ENCODE results near the gene ZSCAN16.

The ZSCAN16 gene

DNA sequence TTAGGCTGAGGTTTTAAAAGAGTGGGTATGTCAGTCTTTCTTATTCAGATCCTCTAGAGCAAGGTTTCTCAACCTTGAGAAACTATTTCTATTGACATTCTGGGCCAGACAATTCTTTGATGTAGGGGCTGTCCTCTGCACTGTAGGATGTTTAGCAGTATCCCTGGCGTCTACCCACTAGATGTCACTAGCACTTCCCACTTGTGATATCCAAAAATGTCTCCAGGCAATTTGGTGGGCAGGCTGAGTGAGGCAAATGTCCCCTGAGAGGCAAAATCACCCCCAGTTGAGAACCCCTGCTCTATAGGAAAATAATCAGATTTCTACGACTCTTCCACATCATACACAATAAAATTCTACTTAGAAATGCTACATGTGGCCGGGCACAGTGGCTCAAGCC, 9.6 kb downstream of the ZSCAN16 start:
- DNase-seq (ENCODE audit: low spot score), result no peak

DNA sequence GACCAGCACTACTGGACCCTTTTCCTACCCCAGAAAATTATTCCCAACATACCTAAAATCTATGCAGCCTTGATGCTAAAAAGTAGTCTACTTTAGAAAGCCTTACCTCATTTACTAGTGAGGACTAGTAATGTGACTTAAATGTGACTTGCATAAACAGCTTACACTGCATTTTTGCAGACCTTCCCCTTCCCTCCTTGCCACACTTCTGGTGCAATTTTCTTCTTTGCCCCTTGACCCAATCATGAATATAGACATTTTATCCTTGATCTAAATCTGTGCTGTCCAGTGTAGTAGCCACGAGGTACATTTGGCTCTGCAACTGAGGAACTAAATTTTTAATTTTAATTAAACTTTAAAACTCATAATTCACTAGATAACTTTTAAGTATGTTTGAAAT, 10.3 kb downstream of the ZSCAN16 start:
- no peak for DNase-seq (ENCODE audit: low spot score)

DNA sequence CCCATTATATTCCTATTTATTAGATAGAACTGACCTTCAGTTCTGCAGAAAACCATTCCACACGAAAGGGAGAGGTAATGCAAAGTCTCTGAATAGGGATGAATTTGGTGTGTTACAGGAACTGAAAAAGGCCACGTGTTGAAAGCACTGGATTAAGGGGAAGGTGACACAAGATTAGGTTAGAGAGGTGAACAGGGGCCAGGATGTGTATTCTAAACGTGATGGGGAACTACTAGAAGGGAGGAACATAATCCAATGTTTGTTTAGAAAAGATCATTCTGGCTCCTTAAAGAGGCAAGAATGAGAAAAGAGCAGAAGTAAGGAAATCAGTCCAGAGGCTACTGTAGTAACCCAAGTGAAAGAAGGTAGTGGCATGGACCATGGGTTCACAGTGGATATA, 11.0 kb downstream of the ZSCAN16 start:
- DNase-seq (ENCODE audit: low spot score), result no peak

DNA sequence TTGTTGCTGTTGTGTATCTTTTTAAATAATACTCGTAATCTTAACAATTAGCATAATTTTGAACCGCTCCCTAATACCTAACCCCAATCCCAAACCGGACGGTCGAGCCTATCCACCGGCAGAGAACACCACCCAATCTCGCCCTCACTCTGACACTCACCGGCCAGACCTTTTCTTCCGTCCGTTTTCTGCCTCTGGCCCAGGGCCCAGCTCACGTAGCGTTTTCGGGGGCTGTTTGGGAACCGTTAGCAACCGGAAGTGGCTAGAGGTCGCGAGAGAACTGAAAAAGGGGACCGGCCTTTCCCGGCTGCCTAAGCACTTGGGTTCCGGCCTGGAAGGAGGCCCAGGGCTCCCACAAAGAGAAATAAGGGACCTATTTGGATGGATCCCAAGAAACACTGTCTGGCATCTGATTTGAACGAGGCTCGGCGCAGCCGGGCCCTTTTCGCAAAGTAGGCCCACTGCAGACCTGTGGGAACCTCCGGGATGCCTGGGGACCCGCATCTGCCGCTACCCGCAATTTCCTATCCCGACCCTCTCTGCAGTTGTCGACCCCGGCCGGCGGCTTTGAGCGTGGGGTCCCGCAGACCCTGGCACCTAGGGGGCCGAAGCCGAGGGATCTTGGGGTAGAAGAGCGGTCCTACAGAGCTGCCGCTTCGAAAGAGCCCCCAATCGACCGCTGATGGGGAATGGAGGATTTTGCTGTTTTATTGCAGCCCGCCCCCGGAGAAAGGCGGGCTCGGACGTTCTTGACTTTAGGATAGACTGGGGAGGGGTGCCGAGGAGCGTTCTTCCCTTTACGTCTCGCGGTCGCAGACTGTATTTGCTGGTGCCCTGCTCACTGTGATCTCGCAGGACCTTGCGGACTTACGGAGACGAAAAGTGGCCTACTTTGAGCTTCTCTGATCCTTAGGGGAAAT, 12.4 kb downstream of the ZSCAN16 start:
- DNase-seq (ENCODE audit: low spot score), result peak; percentile 65

DNA sequence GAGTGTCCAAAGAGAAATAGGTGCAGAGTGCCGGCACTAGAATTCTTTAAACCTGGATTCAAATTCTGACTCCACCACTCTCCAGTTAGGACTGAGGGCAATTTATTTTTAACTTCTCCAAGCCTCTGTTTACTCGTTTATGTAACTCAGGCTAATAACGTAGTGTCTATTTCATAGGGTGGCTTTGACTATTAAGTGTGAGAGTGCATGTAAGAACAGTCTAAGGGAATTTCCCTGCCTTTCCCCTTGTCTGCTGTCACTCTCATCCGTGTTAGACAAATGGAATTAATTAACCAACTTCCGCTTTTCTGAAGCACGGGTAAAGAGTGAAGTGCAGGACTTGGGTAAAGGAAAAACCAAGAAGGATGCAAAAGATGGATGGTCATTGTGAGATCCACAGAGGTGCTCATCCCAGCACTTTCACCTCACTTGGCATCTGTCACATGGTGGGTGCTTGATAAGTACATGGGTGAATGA, 13.1 kb downstream of the ZSCAN16 start:
- DNase-seq (ENCODE audit: low spot score), result peak; percentile 32

DNA sequence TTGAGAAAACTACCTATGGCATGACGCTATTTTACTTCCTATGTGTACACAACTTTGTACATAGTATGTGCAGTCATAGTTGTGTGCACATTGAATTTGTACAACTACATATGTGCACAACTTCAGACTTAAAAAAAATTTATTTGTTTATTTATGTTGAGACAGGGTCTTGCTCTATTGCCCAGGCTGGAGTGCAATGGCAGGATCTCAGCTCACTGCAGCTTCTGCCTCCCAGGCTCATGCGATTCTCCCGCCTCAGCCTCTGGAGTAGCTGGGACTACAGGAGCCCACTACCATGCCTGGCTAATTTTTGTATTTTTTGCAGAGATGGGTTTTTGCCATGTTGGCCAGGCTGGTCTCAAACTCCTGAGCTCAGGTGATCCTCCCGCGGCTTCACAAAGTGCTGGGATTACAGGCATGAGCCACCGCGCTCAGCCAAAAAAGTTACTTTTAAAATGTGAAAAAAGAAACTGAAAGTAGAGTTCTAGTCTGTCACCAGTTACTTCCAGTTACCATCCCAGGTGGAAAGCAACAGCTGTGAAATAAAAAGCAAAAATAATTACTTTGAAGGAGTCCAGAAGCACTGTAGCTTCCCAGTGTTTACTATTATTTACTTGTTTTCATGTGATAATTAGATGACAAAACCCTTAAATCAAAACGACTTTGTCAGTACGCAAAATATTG, 15.6 kb downstream of the ZSCAN16 start:
- no peak for DNase-seq (ENCODE audit: low spot score)

DNA sequence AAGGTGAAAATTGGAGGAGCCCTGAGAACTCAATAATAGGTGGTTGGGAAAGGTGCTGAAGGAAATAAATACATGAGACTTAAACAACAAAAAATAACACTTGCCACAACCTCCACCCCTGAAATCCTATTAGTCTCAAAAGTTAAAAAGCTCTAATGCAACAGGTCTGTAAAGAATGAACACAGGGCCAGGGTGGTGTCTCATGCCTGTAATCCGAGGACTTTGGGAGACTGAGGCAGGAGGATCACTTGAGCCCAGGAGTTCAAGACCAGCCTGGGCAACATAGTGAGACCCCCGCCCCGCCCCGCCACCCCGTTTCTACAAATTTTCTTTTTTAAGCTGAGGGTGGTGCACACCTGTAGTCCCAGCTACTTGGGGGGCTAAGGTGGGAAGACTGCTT, 16.2 kb downstream of the ZSCAN16 start:
- DNase-seq (ENCODE audit: low spot score), result no peak

DNA sequence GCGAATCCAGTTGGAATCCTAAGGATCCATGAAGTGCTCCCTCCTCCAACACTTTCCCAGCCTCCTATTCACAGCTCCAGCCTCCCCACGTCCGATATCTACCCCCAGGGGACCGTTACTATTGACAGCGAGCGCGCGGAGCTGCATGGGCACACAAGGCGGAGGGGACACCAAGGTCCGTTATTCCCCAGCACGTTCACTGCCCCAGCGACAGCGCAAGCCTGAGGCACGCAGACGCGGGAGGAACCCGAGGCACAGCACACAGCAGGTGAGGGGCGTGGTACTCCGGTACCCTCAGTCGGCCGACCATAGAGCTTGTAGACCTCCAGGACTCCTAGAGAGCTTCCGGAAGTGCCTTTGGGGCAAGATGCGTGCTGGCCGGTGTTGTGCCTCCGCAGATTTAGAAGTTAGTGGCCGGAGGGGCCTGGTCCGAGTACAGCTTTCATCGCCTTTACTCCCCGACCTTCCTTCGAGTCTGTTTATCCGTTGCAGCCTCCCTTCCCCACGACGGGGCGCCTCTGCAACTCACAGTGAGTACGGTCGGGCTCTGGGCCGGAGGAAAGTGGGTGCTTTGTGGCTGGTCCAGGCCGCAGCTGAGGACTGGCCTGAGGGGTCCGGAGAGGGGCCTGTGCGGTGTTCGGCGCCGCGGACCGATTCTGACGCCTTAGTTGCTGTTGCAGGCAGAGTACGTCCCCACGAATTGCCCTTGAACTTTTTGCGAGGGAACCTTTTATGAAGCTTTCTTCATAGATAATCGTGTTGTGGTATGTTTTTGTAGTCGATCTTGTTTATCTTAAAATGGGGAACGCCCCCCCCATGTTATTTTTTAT, 17.3 kb downstream of the ZSCAN16 start, which contains the start of gene ZKSCAN8:
Gene ZKSCAN8, plus strand, starts transcription at position 384 of the 830 bp plus-strand sequence. CDS start 6,525 bp downstream, outside the sequence.
- peak; percentile 82 for DNase-seq (ENCODE audit: low spot score)

DNA sequence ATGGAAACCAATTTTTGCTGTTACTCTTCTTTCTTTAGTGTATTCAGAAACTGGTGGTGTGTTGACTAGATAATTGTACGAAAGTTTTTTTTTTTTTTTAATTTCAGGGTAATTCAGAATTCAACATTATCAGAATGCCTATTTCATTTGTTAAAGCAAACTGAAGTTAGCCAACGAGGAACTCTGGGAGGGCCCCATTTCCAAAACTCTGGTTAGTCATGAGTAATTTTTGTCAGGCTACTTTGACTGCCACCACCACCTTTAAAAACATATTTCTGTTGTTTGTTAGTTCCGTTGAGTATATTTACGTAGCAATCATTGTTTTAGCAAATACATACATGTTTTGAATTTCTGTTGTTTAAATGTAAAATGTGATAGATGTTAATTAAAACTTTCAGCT, 18.0 kb downstream of the ZSCAN16 start:
- no peak for DNase-seq (ENCODE audit: low spot score)

DNA sequence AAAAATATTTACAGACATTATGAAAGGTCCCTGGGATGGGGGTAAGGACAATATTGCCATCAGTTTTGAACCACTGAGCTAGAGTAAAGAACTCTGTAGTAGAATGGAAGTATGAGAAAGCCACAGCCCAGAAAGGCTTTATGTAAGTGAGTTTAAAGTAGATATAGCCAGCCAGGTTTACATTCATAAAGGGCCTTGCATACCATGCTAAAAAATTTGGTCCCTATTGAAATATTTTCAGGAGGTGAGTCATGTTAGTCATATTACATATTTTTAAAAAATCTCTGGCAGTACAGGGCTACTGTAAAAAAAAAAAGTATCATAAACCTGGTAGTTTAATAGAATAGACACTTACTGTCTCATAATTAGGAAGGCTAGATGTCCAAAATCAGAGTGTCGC, 20.8 kb downstream of the ZSCAN16 start:
- no peak for DNase-seq (ENCODE audit: low spot score)

DNA sequence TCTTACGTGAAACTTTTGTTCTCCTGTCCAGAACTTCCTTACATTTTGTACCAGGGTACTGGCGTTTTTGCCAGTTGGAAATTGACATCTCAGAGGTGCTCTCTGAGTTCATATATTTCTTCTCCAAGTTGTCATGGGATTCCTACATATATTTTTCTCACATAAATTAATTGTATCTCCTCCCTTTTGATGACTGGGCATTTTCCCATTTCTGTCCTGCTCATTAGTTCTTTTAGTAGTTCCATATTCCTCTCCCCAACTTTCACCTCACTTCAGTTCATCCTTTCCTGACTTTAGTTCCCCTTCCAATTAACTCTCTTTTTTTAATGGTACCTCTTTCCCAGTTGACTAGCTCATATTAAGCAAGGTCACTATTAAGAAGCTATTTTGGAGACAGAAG, 28.1 kb downstream of the ZSCAN16 start:
- no peak for DNase-seq (ENCODE audit: low spot score)

DNA sequence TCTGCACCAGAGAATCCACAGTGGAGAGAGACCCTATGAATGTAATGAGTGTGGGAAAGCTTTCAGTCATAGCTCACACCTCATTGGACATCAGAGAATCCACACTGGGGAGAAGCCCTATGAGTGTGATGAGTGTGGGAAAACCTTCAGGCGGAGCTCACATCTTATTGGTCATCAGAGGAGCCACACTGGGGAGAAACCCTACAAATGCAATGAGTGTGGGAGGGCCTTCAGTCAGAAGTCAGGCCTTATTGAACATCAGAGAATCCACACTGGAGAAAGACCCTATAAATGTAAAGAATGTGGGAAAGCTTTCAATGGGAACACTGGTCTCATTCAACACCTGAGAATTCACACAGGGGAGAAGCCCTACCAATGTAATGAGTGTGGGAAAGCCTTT, 29.1 kb downstream of the ZSCAN16 start:
- DNase-seq (ENCODE audit: low spot score), result no peak

DNA sequence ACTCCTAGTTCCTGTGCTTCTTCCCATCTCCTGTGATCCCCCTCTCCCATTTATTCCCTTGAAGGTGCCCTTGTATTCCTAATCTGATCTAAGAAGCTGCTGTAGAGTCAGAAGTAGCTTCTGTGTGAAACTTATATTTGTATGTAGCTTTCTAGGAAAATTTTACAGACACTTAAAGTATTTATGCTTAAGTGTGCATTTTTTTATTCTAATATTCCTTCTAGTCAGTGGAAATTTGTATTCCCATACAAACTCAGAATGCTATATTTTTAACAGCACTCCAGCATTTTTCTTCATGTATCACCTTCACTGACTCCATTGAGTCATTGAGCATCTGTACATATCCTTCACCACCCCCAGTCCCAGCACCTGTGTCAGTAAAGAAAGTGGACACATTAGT, 29.9 kb downstream of the ZSCAN16 start:
- no peak for DNase-seq (ENCODE audit: low spot score)

DNA sequence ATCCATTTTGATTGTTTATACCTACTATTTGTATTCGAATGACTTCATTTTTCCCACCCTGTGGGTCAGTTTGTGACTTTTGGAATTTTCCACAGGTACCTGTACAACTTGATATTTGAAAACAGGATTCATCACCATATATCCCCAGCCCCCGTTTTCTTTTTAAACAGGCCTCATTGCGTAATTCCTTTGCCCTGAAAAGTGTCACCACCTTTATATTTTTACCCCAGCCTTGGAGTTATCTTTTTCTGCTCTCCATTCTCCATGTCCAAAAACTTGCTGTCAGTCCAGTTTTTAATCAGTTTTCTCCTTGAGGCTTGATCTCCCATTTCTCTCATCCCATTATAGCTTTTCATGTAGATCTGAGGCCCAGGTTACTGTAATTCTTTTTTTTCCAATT, 33.9 kb downstream of the ZSCAN16 start:
- DNase-seq (ENCODE audit: low spot score), result no peak

DNA sequence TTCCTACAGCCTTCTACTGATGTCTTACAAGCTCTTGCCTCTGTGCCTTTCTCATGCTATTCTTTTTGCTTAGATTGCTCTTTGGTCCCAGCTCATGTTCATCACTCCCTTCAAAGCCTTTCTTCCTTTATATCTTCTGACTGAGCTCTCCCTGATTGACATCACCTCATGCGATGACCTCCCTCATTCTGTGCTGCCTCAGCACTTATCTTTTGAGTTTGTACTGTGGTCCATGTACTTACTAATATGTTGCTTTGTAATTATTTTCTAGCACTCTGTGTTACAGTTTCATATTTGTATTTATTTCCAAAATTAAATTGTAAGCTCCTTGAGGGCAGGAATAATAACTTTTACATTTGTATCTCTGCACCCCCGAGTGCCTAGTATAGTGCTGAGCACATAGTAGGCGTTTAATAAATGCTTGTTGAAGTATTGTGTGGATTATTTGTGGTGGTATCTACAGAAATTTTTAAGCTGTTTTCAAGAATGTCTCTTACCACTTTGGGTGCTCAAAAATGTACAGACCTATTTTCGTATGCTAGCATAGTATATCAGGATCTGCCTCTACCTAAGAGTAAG, 34.7 kb downstream of the ZSCAN16 start:
- no peak for DNase-seq (ENCODE audit: low spot score)

DNA sequence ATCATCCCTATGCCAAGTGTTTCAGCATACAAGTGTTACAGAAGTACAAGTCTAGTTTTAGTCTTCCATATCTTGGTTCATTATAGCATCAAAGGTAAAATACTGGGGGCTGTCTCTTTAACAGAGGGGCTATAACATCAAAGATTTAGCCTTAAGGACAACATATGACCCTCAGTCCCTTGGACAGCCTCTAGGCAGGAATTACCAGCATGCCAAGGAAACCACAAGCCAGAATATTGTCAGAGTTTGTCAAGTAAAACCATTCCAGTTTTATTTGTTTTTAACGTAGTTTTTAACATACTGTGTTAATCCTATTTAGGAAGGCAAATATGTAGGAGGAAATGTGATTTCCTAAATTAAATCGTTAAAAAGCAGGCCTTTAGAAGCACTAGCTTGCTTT, 35.8 kb downstream of the ZSCAN16 start:
- DNase-seq (ENCODE audit: low spot score), result no peak

DNA sequence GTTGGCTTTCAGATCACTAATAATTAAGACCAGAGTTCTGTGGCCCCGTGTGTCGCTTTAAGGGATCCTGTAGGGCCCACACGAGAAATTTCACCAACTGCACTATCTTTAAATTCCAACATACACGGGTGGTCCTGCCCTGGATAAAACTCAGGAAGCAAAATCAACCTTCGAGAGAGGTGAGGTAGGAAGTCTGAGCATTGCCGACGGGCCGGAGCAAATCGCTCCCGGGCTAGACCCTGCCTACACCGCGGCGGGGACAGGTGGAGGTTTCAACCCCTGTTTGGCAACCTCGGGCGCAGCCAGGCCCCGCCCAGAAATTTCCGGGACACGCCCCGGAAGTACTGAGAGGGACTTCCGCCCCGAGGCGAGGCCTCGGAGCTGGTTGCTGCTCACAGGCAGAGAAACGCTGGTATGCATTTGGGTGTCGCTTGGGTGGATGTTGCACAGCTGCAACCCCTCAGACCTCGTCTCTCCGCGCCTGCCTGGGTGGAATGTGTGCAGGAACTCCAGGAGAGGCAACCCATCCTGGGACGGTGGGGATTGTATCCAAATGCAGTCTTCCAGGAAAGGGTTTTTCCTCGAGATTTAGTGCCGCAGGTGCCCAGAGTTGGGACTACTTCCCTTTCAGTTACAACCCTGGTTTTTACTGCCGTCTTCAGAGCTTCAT, 37.1 kb downstream of the ZSCAN16 start:
- DNase-seq (ENCODE audit: low spot score), result peak; percentile 68

DNA sequence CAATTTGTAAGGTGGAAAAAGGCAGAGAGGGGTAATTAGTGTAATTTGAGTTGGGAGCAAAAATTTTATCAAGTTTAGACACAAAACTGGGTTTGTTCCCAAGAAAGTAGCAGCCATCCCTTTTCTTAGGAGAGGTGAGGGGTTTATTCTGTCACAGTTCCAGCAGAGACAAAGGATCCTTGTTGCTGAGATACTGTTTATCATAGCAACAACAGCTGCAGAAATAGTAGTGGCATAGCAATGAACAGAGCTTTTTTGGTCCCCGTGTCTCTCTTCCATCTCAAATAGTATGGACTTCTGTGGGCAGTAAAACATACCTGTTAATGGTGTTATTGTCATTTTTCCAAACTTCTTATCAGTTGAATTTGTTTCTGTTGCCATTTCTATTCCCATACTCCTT, 41.2 kb downstream of the ZSCAN16 start:
- DNase-seq (ENCODE audit: low spot score), result no peak

DNA sequence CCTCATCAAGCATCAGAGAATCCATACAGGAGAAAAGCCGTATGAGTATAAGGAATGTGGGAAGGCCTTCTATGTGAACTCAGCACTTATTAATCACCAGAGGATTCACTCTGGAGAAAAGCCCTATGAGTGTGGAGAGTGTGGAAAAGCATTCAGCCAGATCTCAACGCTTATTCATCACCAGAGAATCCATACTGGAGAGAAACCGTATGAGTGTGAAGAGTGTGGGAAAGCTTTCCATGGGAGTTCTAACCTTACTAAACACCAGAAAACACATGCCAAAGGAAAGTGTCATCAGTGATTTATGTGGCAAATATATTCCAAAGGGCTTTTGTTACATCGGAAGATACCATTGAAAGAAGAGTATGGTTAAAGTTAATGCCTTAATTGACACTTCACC, 42.7 kb downstream of the ZSCAN16 start:
- DNase-seq (ENCODE audit: low spot score), result no peak

DNA sequence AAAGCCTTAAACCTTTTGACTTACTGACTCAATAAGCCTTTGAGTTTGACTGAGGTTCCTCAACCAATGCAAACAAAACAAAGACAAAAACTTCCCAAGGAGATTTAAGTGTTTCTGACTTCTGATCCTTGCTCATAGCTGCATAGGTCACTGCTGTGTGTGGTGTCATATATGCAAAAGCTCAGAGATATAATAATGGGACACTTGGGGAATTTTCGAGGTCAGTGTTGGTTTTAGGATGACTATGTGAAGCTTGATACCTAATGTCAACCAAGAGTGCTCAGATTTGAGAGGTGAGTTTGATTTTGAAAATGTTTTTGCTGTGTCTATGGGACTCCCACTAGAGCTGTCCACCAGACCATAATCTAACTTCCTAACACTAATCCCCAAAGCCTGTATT, 43.5 kb downstream of the ZSCAN16 start:
- DNase-seq (ENCODE audit: low spot score), result no peak

DNA sequence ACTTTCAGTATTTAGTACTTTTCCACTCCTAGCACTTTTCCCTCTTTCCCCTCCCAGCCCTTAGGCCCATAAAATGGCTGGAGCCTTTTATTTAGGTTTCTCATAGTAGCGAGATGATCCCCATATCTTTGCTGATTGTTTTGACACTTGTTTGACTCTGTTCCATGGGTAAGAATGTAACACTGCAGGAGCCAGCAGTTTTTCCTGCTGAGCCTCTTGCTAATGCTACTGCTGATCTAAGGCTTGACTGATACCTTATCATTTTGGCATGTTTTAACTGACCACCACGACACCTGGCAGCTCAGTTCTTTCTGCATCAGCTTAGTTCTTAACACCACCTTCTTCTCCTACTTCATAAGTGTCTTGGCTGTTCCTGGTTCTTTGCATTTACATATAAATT, 46.9 kb downstream of the ZSCAN16 start:
- no peak for DNase-seq (ENCODE audit: low spot score)

Measured in CD4-positive, alpha-beta T cell treated with Interleukin-6 at 100 ng/mL for 8 hours (primary cell).